ENCODE results near the gene KIR2DL4. TPM values are rescaled to one million over a fixed set of nuclear protein-coding genes. Genes with fewer than 3 reads are reported as not detected.
"Not testable (repeated sequence)": the region's sequence is repeated elsewhere in the genome, so short reads cannot be mapped to it uniquely, and the experiment has no call there.

Gene KIR2DL4
- total RNA-seq, 1 donor from 2014 or later, result 0.13 TPM

DNA sequence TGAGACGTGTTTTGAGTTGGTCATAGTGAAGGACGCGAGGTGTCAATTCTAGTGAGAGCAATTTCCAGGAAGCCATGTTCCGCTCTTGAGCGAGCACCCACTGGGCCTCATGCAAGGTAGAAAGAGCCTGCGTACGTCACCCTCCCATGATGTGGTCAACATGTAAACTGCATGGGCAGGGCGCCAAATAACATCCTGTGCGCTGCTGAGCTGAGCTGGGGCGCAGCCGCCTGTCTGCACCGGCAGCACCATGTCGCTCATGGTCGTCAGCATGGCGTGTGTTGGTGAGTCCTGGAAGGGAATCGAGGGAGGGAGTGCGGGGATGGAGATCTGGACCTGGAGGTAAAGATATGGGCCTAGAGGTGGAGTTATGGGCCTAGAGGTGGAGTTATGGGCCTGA is 12.8 kb downstream of the KIR2DL4 start, which contains the start of gene KIR3DL1:
KIR3DL1 (plus strand) TSS at position 218 of the 400 bp plus-strand sequence.
- H3K4me3 Mint-ChIP-seq; H3K36me3 Mint-ChIP-seq (ENCODE audit: low read depth); H3K4me1 Mint-ChIP-seq (ENCODE audit: low read depth); H3K9me3 Mint-ChIP-seq; intact Hi-C loops (cut with micrococcal nuclease); DNase-seq (ENCODE audit: low spot score); H3K27me3 Mint-ChIP-seq (ENCODE audit: insufficient read depth); H3K27ac Mint-ChIP-seq: not testable (repeated sequence)

DNA sequence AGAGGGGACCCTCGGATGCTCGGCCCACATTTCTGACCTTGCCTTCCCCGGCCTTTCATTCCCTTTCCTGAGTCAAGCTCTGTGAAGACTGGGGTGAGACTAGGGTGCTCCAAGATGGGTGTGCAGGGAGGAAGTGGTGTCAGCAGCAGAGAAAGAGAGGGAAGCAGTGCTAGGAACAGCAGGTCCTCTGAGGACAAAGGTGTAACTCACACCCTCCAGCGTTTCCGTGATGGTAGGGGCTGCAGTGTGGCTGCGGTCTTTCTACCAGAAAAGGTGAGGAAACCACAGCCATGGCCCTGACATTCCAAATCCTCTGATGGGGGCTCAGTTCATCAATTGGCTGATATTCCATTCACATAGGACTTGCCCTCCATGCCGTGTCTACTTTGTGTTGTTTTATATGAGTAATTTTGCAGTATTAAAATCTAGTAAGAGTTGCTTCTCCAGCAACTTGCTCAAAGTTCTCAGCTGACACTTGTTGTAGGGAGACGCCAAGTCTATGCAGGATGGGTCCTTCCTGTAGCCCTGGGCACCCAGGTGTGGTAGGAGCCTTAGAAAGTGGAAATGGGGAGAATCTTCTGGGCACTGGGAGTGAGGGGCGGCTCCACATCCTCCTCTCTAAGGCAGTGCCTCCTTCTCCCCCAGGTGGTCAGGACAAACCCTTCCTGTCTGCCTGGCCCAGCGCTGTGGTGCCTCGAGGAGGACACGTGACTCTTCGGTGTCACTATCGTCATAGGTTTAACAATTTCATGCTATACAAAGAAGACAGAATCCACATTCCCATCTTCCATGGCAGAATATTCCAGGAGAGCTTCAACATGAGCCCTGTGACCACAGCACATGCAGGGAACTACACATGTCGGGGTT is 14.5 kb downstream of the KIR2DL4 start:
- Mint-ChIP-seq H3K4me3 (no peak overlapping the region), H3K4me1 (ENCODE audit: low read depth) (no peaks in the 10 kb centered on the region), H3K27me3 (ENCODE audit: insufficient read depth) (no peaks in the 10 kb centered on the region)

DNA sequence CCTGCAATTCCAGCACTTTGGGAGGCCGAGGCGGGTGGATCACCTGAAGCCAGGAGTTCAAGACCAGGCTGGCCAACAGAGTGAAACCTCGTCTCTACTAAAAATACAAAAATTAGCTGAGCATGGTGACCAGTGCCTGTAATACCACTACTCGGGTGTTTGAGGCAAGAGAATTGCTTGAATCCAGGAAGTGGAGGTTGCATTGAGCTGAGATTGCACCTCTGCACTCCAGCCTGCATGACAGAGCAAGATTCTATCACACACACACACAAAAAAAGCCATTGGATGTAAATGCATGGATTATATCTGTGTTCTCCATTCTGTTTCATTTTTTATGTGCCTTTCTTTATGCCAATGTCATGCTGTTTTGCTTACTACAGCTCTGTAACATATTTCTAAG is 21.0 kb downstream of the KIR2DL4 start:
- H3K27me3 Mint-ChIP-seq (ENCODE audit: insufficient read depth); H3K9me3 Mint-ChIP-seq; H3K27ac Mint-ChIP-seq; DNase-seq (ENCODE audit: low spot score); H3K4me3 Mint-ChIP-seq; H3K36me3 Mint-ChIP-seq (ENCODE audit: low read depth); intact Hi-C loops (cut with micrococcal nuclease); H3K4me1 Mint-ChIP-seq (ENCODE audit: low read depth): not testable (repeated sequence)

More for the DNA sequence above, 14.5 kb downstream of the KIR2DL4 start:
- Mint-ChIP-seq H3K27ac (no peak overlapping the region), H3K36me3 (ENCODE audit: low read depth) (no peaks in the 10 kb centered on the region), H3K9me3 (no peaks in the 10 kb centered on the region)
- intact Hi-C loops (cut with micrococcal nuclease), result no loop called here
- DNase-seq (ENCODE audit: low spot score), result no peak

DNA sequence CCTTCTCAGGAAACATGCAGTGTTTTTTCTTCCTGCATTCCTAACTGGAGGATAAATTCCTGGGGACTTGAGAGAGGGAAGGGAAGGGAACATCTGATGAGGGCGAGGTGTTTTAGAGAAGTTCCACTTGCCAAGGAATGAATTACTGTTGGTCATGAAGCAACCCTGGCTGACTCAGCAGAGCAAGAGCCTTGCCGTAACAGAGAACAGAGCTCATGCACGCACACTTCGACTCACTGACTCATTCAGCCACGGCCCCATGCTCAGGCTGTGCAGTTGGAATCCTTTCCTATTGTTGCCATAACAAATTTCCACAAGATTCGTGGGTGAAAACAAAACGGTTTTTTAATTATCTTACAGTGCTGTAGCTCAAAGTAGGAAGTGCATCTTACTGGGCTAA is 21.9 kb downstream of the KIR2DL4 start:
- H3K27me3 Mint-ChIP-seq (ENCODE audit: insufficient read depth); H3K9me3 Mint-ChIP-seq; H3K4me1 Mint-ChIP-seq (ENCODE audit: low read depth); intact Hi-C loops (cut with micrococcal nuclease); H3K36me3 Mint-ChIP-seq (ENCODE audit: low read depth); H3K27ac Mint-ChIP-seq; DNase-seq (ENCODE audit: low spot score); H3K4me3 Mint-ChIP-seq: not testable (repeated sequence)

DNA sequence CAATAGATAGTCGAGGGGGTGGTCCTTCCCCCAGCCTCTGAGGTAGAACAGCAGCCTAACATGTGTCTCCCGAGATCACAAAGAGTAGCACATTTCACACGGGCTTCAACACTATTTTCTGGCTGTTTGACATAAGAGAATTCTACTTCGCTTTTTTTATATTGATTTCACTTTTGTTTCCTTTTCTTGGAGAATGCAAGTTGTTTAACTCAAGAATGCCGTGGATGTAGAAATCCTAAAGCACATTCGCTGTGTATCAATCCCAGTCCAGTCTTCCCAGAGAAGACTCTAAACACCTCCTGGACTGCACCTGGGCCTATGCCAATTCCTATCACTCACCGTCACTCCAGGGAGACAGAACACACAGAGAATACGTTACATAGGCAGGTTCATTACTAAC is 24.7 kb downstream of the KIR2DL4 start:
- H3K4me1 Mint-ChIP-seq (ENCODE audit: low read depth); H3K36me3 Mint-ChIP-seq (ENCODE audit: low read depth); DNase-seq (ENCODE audit: low spot score); H3K9me3 Mint-ChIP-seq; H3K4me3 Mint-ChIP-seq; intact Hi-C loops (cut with micrococcal nuclease); H3K27ac Mint-ChIP-seq; H3K27me3 Mint-ChIP-seq (ENCODE audit: insufficient read depth): not testable (repeated sequence)

DNA sequence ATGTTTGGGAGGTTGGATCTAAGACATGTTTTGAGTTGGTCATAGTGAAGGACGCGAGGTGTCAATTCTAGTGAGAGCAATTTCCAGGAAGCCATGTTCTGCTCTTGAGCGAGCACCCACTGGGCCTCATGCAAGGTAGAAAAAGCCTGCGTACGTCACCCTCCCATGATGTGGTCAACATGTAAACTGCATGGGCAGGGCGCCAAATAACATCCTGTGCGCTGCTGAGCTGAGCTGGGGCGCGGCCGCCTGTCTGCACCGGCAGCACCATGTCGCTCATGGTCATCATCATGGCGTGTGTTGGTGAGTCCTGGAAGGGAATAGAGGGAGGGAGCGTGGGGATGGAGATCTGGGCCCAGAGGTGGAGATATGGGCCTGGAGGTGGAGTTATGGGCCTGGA is 29.1 kb downstream of the KIR2DL4 start, which contains the start of gene KIR2DS4:
KIR2DS4 (plus strand) TSS at position 181 of the 400 bp plus-strand sequence.
- H3K27ac Mint-ChIP-seq; H3K9me3 Mint-ChIP-seq; H3K27me3 Mint-ChIP-seq (ENCODE audit: insufficient read depth); DNase-seq (ENCODE audit: low spot score); H3K4me1 Mint-ChIP-seq (ENCODE audit: low read depth); intact Hi-C loops (cut with micrococcal nuclease); H3K36me3 Mint-ChIP-seq (ENCODE audit: low read depth); H3K4me3 Mint-ChIP-seq: not testable (repeated sequence)

DNA sequence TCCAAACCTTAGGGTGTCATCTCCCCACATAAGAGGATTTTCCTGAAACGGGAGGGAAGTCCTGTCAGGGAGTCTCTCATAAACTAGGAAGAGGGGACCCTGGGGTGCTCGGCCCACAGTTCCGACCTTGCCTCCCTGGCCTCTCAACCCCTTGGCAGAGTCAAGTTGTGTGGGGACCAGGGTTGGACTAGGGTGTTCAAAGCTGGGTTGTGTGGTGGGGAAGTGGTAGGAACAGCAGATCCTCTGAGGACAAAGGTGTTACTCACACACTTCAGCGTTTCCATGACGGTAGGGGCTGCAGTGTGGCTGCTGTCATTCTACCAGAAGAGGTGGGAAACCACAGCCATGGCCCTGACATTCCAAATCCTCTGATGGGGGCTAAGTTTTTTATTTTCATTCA is 31.7 kb downstream of the KIR2DL4 start:
- H3K27ac Mint-ChIP-seq; H3K4me3 Mint-ChIP-seq; H3K4me1 Mint-ChIP-seq (ENCODE audit: low read depth); DNase-seq (ENCODE audit: low spot score); H3K27me3 Mint-ChIP-seq (ENCODE audit: insufficient read depth); H3K36me3 Mint-ChIP-seq (ENCODE audit: low read depth); intact Hi-C loops (cut with micrococcal nuclease); H3K9me3 Mint-ChIP-seq: not testable (repeated sequence)

DNA sequence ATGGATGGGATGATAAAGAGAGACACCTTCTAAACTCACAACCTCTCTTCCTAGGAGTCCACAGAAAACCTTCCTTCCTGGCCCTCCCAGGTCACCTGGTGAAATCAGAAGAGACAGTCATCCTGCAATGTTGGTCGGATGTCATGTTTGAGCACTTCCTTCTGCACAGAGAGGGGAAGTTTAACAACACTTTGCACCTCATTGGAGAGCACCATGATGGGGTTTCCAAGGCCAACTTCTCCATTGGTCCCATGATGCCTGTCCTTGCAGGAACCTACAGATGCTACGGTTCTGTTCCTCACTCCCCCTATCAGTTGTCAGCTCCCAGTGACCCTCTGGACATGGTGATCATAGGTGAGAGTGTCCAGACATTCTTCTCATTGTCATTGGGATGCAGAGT is 34.1 kb downstream of the KIR2DL4 start:
- intact Hi-C loops (cut with micrococcal nuclease); H3K27me3 Mint-ChIP-seq (ENCODE audit: insufficient read depth); DNase-seq (ENCODE audit: low spot score); H3K4me3 Mint-ChIP-seq; H3K36me3 Mint-ChIP-seq (ENCODE audit: low read depth); H3K9me3 Mint-ChIP-seq; H3K4me1 Mint-ChIP-seq (ENCODE audit: low read depth); H3K27ac Mint-ChIP-seq: not testable (repeated sequence)

DNA sequence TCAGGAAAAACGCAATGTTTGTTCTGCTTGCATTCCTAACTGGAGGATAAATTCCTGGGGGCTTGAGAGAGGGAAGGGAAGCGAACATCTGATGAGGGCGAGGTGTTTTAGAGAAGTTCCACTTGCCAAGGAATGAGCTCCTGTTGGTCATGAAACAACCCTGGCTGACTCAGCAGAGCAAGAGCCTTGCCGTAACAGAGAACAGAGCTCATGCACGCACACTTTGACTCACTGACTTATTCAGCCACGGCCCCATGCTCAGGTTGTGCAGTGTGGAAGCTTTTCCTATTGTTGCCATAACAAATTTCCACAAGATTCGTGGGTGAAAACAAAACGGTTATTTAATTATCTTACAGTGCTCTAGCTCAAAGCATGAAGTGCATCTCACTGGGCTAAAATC is 39.8 kb downstream of the KIR2DL4 start:
- H3K27me3 Mint-ChIP-seq (ENCODE audit: insufficient read depth); H3K4me1 Mint-ChIP-seq (ENCODE audit: low read depth); H3K27ac Mint-ChIP-seq; DNase-seq (ENCODE audit: low spot score); H3K9me3 Mint-ChIP-seq; intact Hi-C loops (cut with micrococcal nuclease); H3K4me3 Mint-ChIP-seq; H3K36me3 Mint-ChIP-seq (ENCODE audit: low read depth): not testable (repeated sequence)

DNA sequence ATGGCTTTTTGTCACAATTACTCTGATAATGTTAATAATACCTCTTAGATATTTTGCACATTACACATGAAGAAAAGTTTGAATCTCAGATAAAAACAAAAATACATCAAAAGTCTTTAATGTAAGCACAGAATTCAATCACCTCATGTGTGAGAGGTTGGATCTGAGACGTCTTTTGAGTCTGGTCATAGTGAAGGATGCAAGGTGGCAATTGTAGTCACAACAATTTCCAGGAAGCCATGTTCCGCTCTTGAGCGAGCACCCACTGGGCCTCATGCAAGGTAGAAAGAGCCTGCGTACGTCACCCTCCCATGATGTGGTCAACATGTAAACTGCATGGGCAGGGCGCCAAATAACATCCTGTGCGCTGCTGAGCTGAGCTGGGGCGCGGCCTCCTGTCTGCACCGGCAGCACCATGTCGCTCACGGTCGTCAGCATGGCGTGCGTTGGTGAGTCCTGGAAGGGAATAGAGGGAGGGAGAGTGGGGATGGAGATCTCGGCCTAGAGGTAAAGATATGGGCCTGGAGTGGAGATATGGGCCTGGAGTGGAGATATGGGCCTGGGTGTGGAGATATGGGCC is 46.7 kb downstream of the KIR2DL4 start, which contains the start of gene KIR3DL2:
KIR3DL2 (plus strand) TSS at position 383 of the 580 bp plus-strand sequence; CDS start at position 416, 33 bp downstream.
- intact Hi-C loops (cut with micrococcal nuclease); H3K4me1 Mint-ChIP-seq (ENCODE audit: low read depth); H3K9me3 Mint-ChIP-seq; H3K27ac Mint-ChIP-seq; DNase-seq (ENCODE audit: low spot score); H3K27me3 Mint-ChIP-seq (ENCODE audit: insufficient read depth); H3K36me3 Mint-ChIP-seq (ENCODE audit: low read depth): not testable (repeated sequence)
- peak within 1 kb of the TSS; percentile 37 for H3K4me3 Mint-ChIP-seq

DNA sequence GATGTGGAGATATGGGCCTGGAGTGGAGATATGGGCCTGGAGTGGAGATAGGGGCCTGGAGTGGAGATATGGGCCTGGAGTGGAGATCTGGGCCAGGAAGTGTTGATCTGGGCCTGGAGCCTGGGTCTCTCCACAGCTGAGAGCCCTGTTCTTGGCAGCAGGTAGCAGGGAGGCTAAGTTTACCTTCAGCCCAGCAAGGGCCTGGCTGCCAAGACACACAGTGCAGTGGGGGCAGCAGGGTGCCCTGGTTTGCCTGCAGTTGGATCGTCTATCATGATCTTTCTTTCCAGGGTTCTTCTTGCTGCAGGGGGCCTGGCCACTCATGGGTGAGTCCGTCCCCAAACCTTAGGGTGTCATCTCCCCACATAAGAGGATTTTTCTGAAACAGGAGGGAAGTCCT is 47.5 kb downstream of the KIR2DL4 start:
- Mint-ChIP-seq H3K27ac (no peak overlapping the region), H3K36me3 (ENCODE audit: low read depth) (no peaks in the 10 kb centered on the region), H3K9me3 (peaks cover 7% of the 10 kb centered on the region), H3K4me1 (ENCODE audit: low read depth) (no peaks in the 10 kb centered on the region), H3K27me3 (ENCODE audit: insufficient read depth) (peaks cover 3% of the 10 kb centered on the region), H3K4me3 (no peak overlapping the region)
- intact Hi-C loops (cut with micrococcal nuclease), result no loop called here
- DNase-seq (ENCODE audit: low spot score), result no peak

DNA sequence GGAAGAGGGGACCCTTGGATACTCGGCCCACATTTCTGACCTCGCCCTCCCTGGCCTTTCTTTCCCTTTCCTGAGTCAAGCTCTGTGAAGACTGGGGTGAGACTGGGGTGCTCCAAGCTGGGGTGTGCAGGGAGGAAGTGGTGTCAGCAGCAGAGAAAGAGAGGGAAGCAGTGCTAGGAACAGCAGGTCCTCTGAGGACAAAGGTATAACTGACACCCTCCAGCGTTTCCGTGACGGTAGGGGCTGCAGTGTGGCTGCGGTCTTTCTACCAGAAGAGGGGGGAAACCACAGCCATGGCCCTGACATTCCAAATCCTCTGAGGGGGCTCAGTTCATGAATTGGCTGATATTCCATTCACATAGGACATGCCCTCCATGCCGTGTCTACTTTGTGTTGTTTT is 47.9 kb downstream of the KIR2DL4 start:
- Mint-ChIP-seq H3K27me3 (ENCODE audit: insufficient read depth) (peaks cover 3% of the 10 kb centered on the region), H3K27ac (no peak overlapping the region), H3K36me3 (ENCODE audit: low read depth) (no peaks in the 10 kb centered on the region), H3K4me3 (no peak overlapping the region), H3K4me1 (ENCODE audit: low read depth) (no peaks in the 10 kb centered on the region), H3K9me3 (peaks cover 7% of the 10 kb centered on the region)
- intact Hi-C loops (cut with micrococcal nuclease), result no loop called here
- no peak for DNase-seq (ENCODE audit: low spot score)

DNA sequence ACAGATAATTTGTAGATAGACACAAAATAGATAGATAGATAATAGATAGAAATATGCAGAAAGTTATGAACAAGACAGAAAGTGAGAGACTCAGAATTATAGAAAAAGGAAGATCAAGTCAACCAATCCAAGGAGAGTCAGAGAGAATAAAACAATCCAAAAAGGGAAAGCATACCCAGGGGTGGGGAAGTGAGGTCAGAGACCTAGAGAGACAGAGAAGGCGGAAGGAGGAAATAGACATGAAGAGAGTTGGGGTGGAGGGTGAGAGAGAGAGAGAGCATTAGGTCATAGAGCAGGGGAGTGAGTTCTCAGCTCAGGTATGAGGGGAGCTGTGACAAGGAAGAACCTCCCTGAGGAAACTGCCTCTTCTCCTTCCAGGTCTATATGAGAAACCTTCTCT is 51.8 kb downstream of the KIR2DL4 start:
- H3K27ac Mint-ChIP-seq; H3K9me3 Mint-ChIP-seq; H3K36me3 Mint-ChIP-seq (ENCODE audit: low read depth); H3K4me3 Mint-ChIP-seq; H3K27me3 Mint-ChIP-seq (ENCODE audit: insufficient read depth); H3K4me1 Mint-ChIP-seq (ENCODE audit: low read depth); DNase-seq (ENCODE audit: low spot score); intact Hi-C loops (cut with micrococcal nuclease): not testable (repeated sequence)

Measured in activated T-helper 1 cell treated with anti-CD3 and anti-CD28 coated beads, Interleukin-12 subunit alpha, Interleukin-12 subunit beta, Interleukin-2, Interleukin-4 antibody, amounts not matched to agents 30 ng/mL and 10 ng/mL and 1 ng/mL, durations not matched to agents 14 hours and 24 hours and 36 hours (primary cell).